ENCODE measurements around the gene DST. TPM values are rescaled to one million over a fixed set of nuclear protein-coding genes. Genes with fewer than 3 reads are reported as not detected.
A peak's percentile ranks its signal among the peaks of the same experiment; 100 is the strongest.

The DST gene
- total RNA-seq, 1 donor from 2014 or later: 442 TPM

DNA sequence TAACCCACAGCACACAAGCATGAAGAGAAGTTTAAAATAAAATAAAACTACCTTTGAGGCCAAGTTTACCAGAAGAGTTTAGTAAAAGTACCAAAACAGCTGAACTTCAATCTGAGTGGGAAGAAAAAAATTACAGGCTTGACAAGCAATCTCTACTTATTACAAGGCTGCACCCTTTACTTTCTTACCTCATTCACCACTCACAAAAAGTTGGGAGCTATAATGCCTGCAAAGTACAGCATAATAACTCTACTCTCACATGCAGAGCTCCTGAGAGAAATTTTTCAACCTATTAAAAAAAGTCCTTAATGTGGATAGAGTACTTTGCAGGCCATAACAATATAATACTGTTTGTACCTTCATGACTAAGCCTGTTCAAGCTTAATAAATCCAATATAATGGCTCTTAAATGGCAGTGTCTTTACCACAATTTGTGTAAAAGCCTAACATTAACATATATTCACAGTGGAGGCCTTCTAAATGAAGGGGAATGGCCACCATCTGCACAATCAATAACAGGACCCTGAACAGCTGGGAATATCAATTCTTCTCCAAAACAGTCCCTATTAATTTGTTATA, 103.1 kb downstream of the DST start:
- H3K27ac Mint-ChIP-seq (ENCODE audit: unreplicated experiment): peak overlapping the region; percentile 3
- H3K36me3 Mint-ChIP-seq (ENCODE audit: low read depth, unreplicated experiment): peaks cover 9% of the 10 kb centered on the region
- Histone ChIP-seq H3K27ac (ENCODE audit: low read depth, low read length) (no peak overlapping the region), H4K20me1 (ENCODE audit: insufficient read depth, low read length) (peaks cover 47% of the 10 kb centered on the region), H3K4me3 (ENCODE audit: insufficient read depth, low read depth, low read length) (peak overlapping the region; percentile 20), H3K4me2 (ENCODE audit: low read length) (peak overlapping the region; percentile 94), H2AFZ (ENCODE audit: low read depth, low read length) (no peak overlapping the region), H3K9me3 (ENCODE audit: insufficient read depth, low read depth, low read length) (no peaks in the 10 kb centered on the region), H3K4me1 (ENCODE audit: insufficient read depth, low read length) (peaks cover 45% of the 10 kb centered on the region), H3K79me2 (ENCODE audit: insufficient read depth, low read length) (peaks cover 84% of the 10 kb centered on the region), H3K36me3 (ENCODE audit: insufficient read depth, low read length) (peaks cover 16% of the 10 kb centered on the region), H3K9ac (ENCODE audit: low read length) (peak overlapping the region; percentile 31), H3K27me3 (ENCODE audit: insufficient read depth, low read length) (no peaks in the 10 kb centered on the region)
- no peak for FAIRE-seq
- no peaks in the 10 kb centered on the region for H3K27me3 Mint-ChIP-seq (ENCODE audit: low read depth, unreplicated experiment)
- DNase-seq (ENCODE audit: low read depth): no peak
- peak overlapping the region; percentile 18 for H3K4me3 Mint-ChIP-seq (ENCODE audit: unreplicated experiment)
- H3K4me1 Mint-ChIP-seq (ENCODE audit: low read depth, unreplicated experiment): peaks cover 10% of the 10 kb centered on the region
- TF ChIP-seq EZH2 (IDR thresholded peaks at IDR 0.05; ENCODE audit: insufficient read depth, low read length): no peak
- TF ChIP-seq, protein P1, sequence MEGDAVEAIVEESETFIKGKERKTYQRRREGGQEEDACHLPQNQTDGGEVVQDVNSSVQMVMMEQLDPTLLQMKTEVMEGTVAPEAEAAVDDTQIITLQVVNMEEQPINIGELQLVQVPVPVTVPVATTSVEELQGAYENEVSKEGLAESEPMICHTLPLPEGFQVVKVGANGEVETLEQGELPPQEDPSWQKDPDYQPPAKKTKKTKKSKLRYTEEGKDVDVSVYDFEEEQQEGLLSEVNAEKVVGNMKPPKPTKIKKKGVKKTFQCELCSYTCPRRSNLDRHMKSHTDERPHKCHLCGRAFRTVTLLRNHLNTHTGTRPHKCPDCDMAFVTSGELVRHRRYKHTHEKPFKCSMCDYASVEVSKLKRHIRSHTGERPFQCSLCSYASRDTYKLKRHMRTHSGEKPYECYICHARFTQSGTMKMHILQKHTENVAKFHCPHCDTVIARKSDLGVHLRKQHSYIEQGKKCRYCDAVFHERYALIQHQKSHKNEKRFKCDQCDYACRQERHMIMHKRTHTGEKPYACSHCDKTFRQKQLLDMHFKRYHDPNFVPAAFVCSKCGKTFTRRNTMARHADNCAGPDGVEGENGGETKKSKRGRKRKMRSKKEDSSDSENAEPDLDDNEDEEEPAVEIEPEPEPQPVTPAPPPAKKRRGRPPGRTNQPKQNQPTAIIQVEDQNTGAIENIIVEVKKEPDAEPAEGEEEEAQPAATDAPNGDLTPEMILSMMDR (IDR thresholded peaks at IDR 0.05; ENCODE audit: insufficient read depth, low read depth, low read length): no peak
- H3K9me3 Mint-ChIP-seq (ENCODE audit: unreplicated experiment): no peaks in the 10 kb centered on the region

DNA sequence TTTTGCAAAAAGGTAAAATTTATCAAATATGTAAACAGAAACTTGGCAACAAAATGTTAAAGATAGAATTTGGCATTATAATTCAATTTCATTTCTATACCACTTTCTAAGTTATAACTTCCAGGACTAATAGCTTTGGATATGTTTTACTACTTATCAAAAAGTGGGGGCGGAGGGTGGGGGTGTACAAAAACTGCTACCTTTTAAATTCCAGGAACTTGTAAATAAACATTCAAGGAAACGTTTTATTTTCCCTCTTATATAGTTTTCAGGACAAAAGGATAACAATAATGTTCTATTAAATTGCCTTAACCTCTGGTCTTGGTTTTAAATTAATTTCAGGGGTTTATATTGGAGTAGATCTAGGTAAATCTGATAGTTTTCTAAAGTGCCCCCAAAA, 103.8 kb downstream of the DST start:
- H3K9ac ChIP-seq (ENCODE audit: low read length): no peak overlapping the region
- peak overlapping the region; percentile 94 for H3K4me2 ChIP-seq (ENCODE audit: low read length)
- DNase-seq (ENCODE audit: low read depth) (no peak), FAIRE-seq (no peak)
- Mint-ChIP-seq H3K36me3 (ENCODE audit: low read depth, unreplicated experiment) (peaks cover 11% of the 10 kb centered on the region), H3K27ac (ENCODE audit: unreplicated experiment) (no peak overlapping the region), H3K4me3 (ENCODE audit: unreplicated experiment) (peak overlapping the region; percentile 18), H3K4me1 (ENCODE audit: low read depth, unreplicated experiment) (peaks cover 10% of the 10 kb centered on the region), H3K9me3 (ENCODE audit: unreplicated experiment) (no peaks in the 10 kb centered on the region), H3K27me3 (ENCODE audit: low read depth, unreplicated experiment) (no peaks in the 10 kb centered on the region)
- H3K27me3 ChIP-seq (ENCODE audit: insufficient read depth, low read length): no peaks in the 10 kb centered on the region
- peaks cover 38% of the 10 kb centered on the region for H3K4me1 ChIP-seq (ENCODE audit: insufficient read depth, low read length)
- H3K36me3 ChIP-seq (ENCODE audit: insufficient read depth, low read length): peaks cover 22% of the 10 kb centered on the region
- H3K79me2 ChIP-seq (ENCODE audit: insufficient read depth, low read length): peaks cover 78% of the 10 kb centered on the region
- H3K9me3 ChIP-seq (ENCODE audit: insufficient read depth, low read depth, low read length): no peaks in the 10 kb centered on the region
- no peak overlapping the region for H3K4me3 ChIP-seq (ENCODE audit: insufficient read depth, low read depth, low read length)
- H2AFZ ChIP-seq (ENCODE audit: low read depth, low read length): no peak overlapping the region
- TF ChIP-seq, protein P1 (IDR thresholded peaks at IDR 0.05; ENCODE audit: insufficient read depth, low read depth, low read length): no peak
- TF ChIP-seq EZH2 (IDR thresholded peaks at IDR 0.05; ENCODE audit: insufficient read depth, low read length): no peak
- H3K27ac ChIP-seq (ENCODE audit: low read depth, low read length): no peak overlapping the region
- H4K20me1 ChIP-seq (ENCODE audit: insufficient read depth, low read length): peaks cover 41% of the 10 kb centered on the region

DNA sequence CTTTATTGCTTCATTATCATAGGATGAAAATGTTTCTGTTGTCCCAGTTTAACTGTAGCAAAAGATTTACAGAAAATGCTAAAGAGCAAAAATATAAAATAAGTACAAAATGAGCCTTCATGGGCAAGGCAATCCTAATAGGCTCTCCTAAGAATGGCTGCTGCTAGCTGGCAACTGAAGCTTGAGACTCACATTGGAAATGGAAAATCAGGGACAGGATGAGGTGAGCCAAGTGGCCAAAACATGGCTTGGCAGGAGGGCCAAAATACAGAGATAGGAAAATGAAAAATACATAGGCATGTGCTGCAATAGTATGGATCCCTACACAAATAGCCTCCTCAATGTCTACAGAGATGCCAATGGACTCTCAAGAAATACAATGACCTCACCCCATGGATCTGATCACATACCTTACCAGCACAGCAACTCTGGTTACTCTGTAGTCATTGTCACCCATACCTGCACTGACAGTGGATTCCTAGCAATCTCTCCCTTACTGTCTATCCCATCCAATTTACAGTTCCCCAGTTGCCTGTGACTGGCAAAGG, 105.4 kb downstream of the DST start:
- Histone ChIP-seq H3K4me2 (ENCODE audit: low read length) (no peak overlapping the region), H3K9ac (ENCODE audit: low read length) (no peak overlapping the region), H3K4me1 (ENCODE audit: insufficient read depth, low read length) (peaks cover 35% of the 10 kb centered on the region), H3K4me3 (ENCODE audit: insufficient read depth, low read depth, low read length) (no peak overlapping the region), H3K9me3 (ENCODE audit: insufficient read depth, low read depth, low read length) (no peaks in the 10 kb centered on the region), H3K27me3 (ENCODE audit: insufficient read depth, low read length) (no peaks in the 10 kb centered on the region), H2AFZ (ENCODE audit: low read depth, low read length) (no peak overlapping the region), H4K20me1 (ENCODE audit: insufficient read depth, low read length) (peaks cover 41% of the 10 kb centered on the region), H3K79me2 (ENCODE audit: insufficient read depth, low read length) (peaks cover 70% of the 10 kb centered on the region), H3K27ac (ENCODE audit: low read depth, low read length) (peak overlapping the region; percentile 1), H3K36me3 (ENCODE audit: insufficient read depth, low read length) (peaks cover 25% of the 10 kb centered on the region)
- H3K4me1 Mint-ChIP-seq (ENCODE audit: low read depth, unreplicated experiment): peaks cover 10% of the 10 kb centered on the region
- peaks cover 13% of the 10 kb centered on the region for H3K36me3 Mint-ChIP-seq (ENCODE audit: low read depth, unreplicated experiment)
- FAIRE-seq (no peak), DNase-seq (ENCODE audit: low read depth) (no peak)
- no peaks in the 10 kb centered on the region for H3K9me3 Mint-ChIP-seq (ENCODE audit: unreplicated experiment)
- TF ChIP-seq, protein P1 (IDR thresholded peaks at IDR 0.05; ENCODE audit: insufficient read depth, low read depth, low read length): no peak
- TF ChIP-seq EZH2 (IDR thresholded peaks at IDR 0.05; ENCODE audit: insufficient read depth, low read length): no peak
- H3K27me3 Mint-ChIP-seq (ENCODE audit: low read depth, unreplicated experiment): no peaks in the 10 kb centered on the region
- H3K4me3 Mint-ChIP-seq (ENCODE audit: unreplicated experiment): no peak overlapping the region
- no peak overlapping the region for H3K27ac Mint-ChIP-seq (ENCODE audit: unreplicated experiment)

All from astrocyte (in vitro differentiated cells and primary cell).